HTR-8/SVneo (cell line): ENCODE results near the gene ZSWIM6.
A peak's percentile ranks its signal among the peaks of the same experiment; 100 is the strongest.

Experiments
- DNase-seq: peaks from one replicate; pipeline ENCODE4 v3.0.0; 2011; ENCODE audit warnings: low spot score, mixed read lengths; ENCODE audit not compliant: insufficient read length
- FAIRE-seq: peaks from 2 replicates; lab custom pipeline; 2011; peaks lifted over from hg19 to GRCh38; lab: Jason Lieb, UNC

ZSWIM6 gene

GRCh38 chr5:61331407-61332357 lies at the start of gene ZSWIM6:
TSS of gene ZSWIM6 (plus strand) at chr5:61332258. CDS start at chr5:61332273, 15 bp downstream.
- DNase-seq (peak; percentile 89), FAIRE-seq (peak; percentile 77)

DNA sequence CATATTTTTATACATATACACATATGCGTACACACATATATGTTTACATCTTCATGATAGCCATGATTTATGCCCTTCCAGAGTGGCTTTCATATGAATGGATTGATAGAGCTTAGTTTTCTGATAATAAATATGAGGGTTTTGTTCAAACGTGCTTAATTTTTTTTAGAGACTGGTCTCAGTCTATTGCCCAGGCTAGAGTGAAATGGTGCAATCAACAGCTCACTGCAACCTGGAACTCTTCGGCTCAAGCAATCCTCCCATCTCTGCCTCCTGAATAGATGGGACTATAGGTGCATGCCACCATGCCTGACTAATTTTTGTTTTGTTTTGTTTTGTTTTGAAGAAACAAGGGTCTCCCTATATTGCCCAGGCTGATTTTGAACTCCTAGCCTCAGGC lies 48.6 kb upstream of the ZSWIM6 start:
- no peak for FAIRE-seq
- DNase-seq: no peak

- FAIRE-seq (no peak), DNase-seq (no peak)
These were observed 46.5 kb upstream of the ZSWIM6 start for GRCh38 chr5:61285531-61285930.

DNA sequence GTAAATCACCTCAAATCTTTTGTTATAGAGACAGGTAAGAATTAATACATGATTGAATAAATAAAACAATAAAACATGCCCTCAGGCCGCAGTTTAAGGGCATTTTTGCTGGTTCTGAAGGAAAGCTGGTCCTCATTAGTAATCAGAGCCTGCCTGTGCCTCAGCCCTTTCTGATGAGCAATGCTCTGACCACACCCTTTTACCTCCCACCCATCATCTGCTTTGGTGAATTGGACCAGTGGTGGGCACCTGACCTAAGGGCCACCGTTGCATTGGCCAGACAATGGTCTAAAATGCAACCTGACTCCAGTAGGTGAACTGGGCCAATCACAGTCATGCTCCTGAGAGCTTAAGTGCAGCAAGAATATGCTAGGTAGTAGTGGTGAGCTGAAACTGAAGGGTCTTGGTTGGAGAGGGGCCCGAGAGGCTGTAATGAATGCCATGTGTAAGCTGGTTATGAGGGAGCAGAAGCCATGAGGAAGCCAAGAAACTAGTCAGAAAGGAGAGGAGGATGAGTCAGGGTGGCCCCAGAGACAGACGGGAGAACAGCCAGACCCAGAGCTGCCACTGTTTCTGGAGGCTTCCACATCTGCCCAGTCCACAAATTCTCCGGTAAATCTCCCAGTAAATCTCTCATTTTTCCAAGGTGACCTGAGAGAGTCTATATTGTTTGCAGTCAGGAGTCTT lies 45.5 kb upstream of the ZSWIM6 start:
- DNase-seq: no peak
- FAIRE-seq: no peak

- FAIRE-seq (no peak), DNase-seq (no peak)
These were observed 44.6 kb upstream of the ZSWIM6 start for GRCh38 chr5:61287474-61287873.

DNA sequence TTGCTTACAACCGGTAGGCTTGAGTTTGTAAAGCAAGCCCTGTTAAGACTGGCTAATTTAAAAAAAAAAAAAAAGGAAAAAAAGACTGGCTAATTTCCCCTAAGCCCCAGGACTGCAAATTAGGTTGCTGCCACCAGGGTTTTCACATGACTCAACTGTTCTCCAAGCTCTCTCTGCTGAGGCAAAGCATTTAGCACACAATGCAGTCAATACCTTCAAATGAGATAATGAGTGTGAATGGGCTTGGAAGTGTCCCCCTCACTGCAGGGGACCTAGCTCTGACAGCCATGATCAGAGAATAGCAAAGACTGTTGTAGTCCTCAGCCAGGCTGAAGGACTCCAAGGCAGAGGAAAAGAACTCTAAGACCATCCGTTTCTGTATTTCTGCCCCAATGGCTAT lies 42.8 kb upstream of the ZSWIM6 start:
- no peak for FAIRE-seq
- DNase-seq: no peak

DNA sequence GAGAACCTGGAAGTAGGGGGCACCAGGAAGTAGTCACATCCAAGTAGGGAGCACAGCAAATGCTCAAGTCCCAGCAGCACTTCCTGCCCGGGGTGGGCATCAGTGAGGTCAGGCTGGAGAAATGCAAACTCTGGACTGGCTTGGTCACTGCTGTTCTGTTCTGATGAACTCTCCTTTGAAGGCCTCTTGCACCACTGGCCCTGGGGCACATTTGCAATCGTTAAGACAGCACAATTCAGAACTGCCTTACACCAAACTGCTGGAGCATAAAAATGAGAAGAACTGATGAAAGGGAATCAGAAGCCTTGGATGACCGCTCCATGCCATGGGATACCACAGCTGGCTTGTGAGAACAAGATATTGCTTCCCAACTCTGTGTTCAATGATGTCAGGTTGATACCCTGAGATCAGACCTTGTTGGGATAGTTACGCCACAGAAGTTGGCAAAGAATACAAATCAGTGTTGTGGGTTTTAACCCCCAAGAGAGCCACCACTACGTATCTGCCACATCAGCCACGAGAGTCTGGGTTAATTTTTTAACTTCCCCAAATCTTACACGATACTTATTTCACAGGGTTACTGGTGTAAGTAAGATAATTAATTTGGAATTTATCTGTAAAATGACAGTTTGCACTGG lies 42.3 kb upstream of the ZSWIM6 start:
- peak; percentile 16 for FAIRE-seq

DNA sequence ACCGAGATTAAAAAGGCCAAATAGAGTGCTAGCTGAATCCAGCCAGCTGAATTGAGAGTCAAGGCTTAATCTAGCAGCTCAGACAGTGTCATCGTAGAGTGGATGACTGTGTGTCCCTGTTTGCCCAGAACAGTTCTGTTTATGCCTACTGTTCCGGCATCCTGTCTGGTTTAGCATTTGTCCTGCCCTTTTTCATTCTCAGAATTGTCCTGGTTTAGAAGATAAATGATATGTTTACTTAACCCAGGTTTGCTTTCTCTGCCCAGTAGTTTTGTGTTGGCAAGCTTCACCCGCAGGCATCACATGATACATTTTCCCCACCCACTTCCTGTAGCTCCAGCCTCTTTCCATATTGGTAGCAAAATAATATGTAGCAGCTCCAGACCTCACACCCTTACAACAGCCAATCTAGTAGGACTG lies 41.3 kb upstream of the ZSWIM6 start:
- FAIRE-seq (no peak), DNase-seq (no peak)

More for the DNA sequence above, 42.3 kb upstream of the ZSWIM6 start:
- no peak for DNase-seq

GRCh38 chr5:61292062-61292657 lies 39.9 kb upstream of the ZSWIM6 start:
- DNase-seq (no peak), FAIRE-seq (no peak)

DNA sequence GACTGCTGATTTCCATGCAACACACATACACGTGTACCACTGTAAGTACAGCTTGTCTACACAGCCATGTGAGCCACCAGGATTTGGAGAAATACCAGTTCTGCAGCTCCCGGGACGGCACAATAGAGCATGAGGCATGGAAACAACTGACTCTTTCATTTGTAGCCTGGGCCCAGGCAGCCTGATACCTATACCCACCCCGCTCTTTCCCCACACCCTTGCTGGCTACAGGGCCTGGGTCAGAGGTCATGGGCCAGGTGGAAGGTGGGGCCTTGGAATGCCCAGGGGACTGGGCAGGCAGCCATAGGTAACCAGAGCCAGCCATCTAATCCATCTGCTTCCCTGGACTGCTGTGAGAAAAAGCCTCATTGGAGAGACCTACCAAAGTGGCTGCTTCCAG lies 39.0 kb upstream of the ZSWIM6 start:
- DNase-seq: no peak
- no peak for FAIRE-seq

GRCh38 chr5:61293873-61294272 lies 38.2 kb upstream of the ZSWIM6 start:
- DNase-seq (no peak), FAIRE-seq (no peak)

GRCh38 chr5:61295365-61295764 lies 36.7 kb upstream of the ZSWIM6 start:
- DNase-seq: no peak
- no peak for FAIRE-seq

GRCh38 chr5:61298066-61298465 lies 34.0 kb upstream of the ZSWIM6 start:
- no peak for FAIRE-seq
- no peak for DNase-seq

DNA sequence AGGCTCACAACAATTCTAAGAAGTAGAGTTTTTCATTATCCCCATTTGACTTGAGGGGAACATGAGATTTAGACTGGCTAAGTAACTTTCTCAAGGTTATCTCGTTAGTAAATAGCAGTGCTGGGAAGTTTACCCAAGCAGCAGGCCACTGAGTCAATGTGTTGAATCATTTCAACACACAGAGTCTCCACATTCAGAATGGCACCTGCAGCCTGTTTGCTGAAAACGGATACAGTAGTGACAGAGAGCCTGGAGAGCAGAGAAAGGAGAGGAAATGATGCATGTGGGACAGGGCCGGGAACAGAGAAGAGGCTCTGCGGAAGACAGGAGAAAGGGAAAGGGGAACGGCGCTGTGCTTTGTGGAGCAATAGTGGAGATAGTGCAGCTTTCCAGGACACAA lies 33.5 kb upstream of the ZSWIM6 start:
- DNase-seq (no peak), FAIRE-seq (no peak)

DNA sequence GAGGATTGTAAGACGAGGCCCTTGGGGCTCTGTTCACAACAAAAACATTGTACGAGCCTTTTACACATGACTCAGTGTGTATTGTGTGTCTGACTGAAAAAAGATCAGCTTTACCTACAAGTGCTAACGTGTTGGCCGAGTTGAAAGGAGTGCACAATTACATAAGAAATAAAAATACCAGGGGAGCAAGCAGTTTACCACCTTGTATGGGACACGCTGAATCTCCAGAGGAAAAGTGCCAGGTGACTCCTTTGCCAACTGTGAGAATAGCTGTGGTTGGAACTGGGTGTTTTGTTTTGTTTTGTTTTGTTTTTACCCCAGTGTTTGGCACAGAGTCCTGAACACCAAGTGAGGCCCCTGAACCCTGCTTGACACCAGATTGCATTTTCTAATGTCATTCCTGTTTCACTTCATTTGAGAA lies 32.8 kb upstream of the ZSWIM6 start:
- DNase-seq (no peak), FAIRE-seq (no peak)

DNA sequence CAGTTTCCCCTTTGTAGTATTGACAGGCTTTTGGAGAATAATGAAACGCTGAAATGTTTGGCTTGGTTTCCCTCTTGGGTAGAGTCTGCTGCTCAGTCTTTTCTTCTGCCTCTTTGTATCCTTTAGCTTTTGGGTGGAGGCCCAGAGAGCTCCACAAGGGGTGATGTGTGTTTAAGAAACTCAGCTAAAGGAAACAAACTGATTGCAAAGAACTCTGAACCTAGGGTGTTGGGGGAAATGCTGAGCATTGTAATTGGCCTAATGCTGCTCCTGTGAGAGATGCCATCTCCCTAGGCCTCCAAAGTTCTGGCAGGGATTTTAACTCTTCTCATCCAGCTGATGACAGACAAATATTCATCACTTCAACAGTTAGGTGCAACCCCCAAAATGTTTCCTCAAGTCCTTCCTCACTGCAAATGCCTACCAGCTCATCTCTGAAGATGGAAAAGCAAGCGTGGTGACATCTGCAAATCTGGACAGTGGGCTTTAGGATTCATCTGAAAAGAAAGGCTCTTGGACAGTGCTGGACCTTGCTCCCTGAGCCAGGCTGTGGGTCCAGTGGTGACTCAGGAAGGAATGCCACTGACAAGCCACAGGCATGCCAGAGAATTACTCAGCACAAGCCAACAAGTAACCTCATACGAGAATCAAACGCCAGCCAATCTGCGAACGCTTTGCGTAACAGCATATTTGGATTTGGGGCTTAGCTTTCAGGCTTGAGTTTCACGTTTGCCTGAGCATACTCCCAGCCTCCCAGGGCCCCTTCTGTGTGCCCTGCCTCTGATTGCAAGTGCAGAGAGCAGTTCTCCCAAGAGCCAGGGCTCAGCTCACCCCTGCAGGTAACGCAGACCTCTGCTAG lies 30.5 kb upstream of the ZSWIM6 start:
- DNase-seq: peak; percentile 76
- FAIRE-seq: peak; percentile 92

- no peak for FAIRE-seq
- DNase-seq: no peak
These were observed 29.9 kb upstream of the ZSWIM6 start for GRCh38 chr5:61302200-61302563.

DNA sequence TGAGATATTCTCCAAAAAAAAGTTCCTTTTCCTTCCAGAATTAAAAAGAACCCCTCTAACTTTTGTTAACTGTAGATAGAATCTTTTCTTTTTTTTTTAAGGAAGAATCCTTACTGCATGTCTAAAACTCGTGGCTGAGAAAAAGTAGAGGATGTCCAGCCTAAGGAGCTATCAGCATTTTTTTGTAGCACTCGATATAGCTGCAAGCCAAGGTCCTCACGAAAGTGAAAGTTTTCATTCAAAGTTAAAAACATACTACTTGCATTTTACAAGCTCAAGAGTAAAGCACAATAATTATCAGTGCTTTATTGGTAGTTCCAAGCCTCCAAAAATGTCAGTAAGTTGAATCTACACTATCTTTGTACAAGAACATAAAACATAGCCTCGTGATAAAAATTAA lies 28.7 kb upstream of the ZSWIM6 start:
- DNase-seq (no peak), FAIRE-seq (no peak)

DNA sequence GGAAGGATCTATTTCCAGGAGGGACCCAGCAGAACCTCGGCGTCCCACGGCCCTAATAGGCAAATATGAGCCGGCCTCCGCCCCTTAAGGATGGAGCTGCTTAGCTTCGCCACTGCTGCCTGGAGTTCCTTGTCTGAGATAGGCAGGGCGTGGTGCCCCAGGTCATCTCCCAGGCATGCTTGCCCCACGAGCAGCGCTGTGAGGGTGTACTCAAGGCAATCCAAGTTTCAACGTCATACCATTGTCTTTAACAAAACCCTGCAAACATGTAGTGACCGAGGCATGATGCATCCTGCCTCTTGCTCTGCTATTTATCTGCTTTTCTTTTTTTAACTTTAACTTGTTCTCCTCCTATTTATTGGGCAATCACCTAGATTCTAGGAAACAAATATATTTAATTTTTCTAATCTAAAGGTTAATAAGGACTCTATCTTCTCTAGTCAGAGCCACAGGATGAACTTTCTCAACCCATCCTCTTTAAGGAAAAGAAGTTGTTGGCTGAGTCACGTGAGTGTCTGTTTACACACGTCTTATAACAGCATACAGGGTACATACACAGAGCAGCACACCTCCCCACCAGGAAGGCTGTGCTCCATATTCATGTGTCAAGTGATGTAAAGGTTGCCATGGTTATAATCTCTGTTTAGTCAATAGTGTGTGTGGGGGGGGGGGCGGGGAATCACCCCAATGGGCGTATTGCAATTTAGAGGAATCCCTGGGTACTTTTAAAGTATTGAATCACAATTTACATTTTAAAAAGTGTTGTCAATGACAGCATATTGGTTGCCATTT lies 27.3 kb upstream of the ZSWIM6 start:
- FAIRE-seq (peak; percentile 28), DNase-seq (no peak)
